Peyer's patch (tissue), 4 donors: Measurements from ENCODE around the gene CTBP1. TPM values are rescaled to one million over a fixed set of nuclear protein-coding genes. Genes with fewer than 3 reads are reported as not detected.
A peak's percentile ranks its signal among the peaks of the same experiment; 100 is the strongest.

Experiments used
- DNase-seq, 3 donors: peaks; one replicate each; pipeline ENCODE4 v3.0.0-alpha.2; 2017 to 2019
- H3K27ac ChIP-seq, 4 donors: fragments of 200-600 bp; sonication (generic); one replicate each; pipeline ENCODE4 v1.5.1; 2016 to 2019
- H3K27me3 ChIP-seq, 2 donors: fragments of 200-600 bp; sonication (generic); one replicate each; pipeline ENCODE4 v1.5.1; 2019
- H3K36me3 ChIP-seq, 3 donors: fragments of 200-600 bp; sonication (generic); one replicate each; pipeline ENCODE4 v1.5.1; 2016 to 2019
- H3K4me1 ChIP-seq, 4 donors: fragments of 200-600 bp; sonication (generic); one replicate each; pipeline ENCODE4 v1.5.1; 2016 to 2019
- H3K4me3 ChIP-seq, 4 donors: fragments of 200-600 bp; sonication (generic); 1 replicate in 3 of 4; 2 replicates in 1 of 4; pipeline ENCODE4 v1.5.1; 2016 to 2019; ENCODE audit warnings: mild to moderate bottlenecking in 1 of 4
- H3K9me3 ChIP-seq, 4 donors: fragments of 200-600 bp; sonication (generic); one replicate each; pipeline ENCODE4 v1.5.1; 2016 to 2019; ENCODE audit warnings: mild to moderate bottlenecking in 1 of 4
- POLR2A ChIP-seq, 2 donors: fragments of 450-650 bp; IDR thresholded peaks; one replicate each; pipeline ENCODE4 v1.5.1; 2017; ENCODE audit warnings: antibody characterized with exemption in 2 of 2, mild to moderate bottlenecking in 2 of 2, moderate library complexity in 2 of 2
- total RNA-seq, 4 donors: library from RNA; depleted of rRNA; stranded (reverse); fragments of >200 nt; gene quantifications; one replicate each; pipeline ENCODE4 v1.1.0, GENCODE V29; 2016
- TF ChIP-seq, protein P1 (sequence below), 6 experiments: fragments of 450-650 bp in 4 of 6; fragments of 200-600 bp in 2 of 6; sonication (generic) in 1 of 6; IDR thresholded peaks; one replicate each; pipeline ENCODE4 v1.5.1; 2017 to 2019; ENCODE audit warnings: antibody characterized with exemption in 6 of 6, mild to moderate bottlenecking in 3 of 6, moderate library complexity in 1 of 6

Gene CTBP1
- total RNA-seq, 4 donors from 2014 or later = 245 to 371 (median 288) TPM

DNA sequence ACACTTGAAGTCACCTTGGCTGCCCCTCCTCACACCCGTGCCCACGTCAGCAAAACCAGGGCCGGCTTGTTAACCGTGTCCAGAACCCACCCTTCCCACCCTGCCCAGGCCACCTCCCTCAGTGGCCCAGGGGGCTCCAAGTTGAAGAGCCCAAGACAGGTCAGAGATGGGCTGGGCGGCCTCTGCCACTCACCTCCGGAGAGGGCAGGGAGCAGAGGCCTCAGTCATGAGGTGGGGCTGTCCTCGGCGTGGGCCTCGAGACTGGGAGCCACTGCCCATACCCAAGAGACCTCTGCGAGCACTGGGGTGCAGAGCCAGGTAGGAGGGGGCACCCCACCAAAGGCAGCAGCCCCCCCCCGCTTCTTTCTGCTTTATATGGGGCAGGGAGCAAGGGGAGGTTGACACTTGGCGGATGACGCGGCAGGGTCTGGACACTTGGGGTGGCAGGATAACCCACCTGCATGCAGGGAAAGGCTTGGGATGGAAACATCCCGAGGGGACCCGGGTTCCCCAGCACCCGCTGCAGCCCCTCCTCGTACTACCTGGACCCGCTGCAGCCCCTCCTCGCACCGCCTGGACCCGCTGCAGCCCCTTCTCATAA is 38.6 kb downstream of the CTBP1 start:
- peak overlapping the region in 3 of 4 donors; percentile 69 to 81 (median 71) for H3K27ac ChIP-seq
- H3K9me3 ChIP-seq = no peaks in the 10 kb centered on the region
- no peak overlapping the region for H3K4me3 ChIP-seq
- TF ChIP-seq POLR2A (IDR thresholded peaks at IDR 0.05) = no peak
- TF ChIP-seq, protein P1, sequence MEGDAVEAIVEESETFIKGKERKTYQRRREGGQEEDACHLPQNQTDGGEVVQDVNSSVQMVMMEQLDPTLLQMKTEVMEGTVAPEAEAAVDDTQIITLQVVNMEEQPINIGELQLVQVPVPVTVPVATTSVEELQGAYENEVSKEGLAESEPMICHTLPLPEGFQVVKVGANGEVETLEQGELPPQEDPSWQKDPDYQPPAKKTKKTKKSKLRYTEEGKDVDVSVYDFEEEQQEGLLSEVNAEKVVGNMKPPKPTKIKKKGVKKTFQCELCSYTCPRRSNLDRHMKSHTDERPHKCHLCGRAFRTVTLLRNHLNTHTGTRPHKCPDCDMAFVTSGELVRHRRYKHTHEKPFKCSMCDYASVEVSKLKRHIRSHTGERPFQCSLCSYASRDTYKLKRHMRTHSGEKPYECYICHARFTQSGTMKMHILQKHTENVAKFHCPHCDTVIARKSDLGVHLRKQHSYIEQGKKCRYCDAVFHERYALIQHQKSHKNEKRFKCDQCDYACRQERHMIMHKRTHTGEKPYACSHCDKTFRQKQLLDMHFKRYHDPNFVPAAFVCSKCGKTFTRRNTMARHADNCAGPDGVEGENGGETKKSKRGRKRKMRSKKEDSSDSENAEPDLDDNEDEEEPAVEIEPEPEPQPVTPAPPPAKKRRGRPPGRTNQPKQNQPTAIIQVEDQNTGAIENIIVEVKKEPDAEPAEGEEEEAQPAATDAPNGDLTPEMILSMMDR (IDR thresholded peaks at IDR 0.05) = no peak
- peaks cover 3 to 54% (median 5%) of the 10 kb centered on the region in 4 donors for H3K4me1 ChIP-seq
- DNase-seq = peak in 1 of 3 donors; percentile 35
- H3K27me3 ChIP-seq = no peaks in the 10 kb centered on the region
- peaks cover 0 to 36% (median 0%) of the 10 kb centered on the region in 3 donors for H3K36me3 ChIP-seq

DNA sequence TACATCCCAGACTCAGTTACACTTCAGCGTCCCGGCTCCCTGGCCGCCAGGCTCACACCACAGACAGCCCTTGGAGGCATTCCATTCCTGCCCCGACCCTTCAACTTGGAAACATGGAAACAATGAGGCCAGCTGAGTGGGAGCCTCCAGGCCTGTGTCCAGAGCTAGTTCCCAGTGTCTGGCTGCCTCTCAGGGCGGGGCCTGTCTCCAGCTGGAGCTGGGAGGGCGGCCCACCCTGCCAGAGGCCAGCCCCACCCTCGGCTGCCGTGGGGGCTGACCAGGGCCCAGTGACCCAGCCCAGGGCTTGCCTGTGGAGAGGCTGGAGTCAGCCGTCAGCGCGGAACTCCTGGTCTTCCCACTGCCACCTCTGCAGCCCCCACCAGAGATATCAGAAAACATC is 39.1 kb downstream of the CTBP1 start:
- TF ChIP-seq, protein P1 (IDR thresholded peaks at IDR 0.05) = no peak
- TF ChIP-seq POLR2A (IDR thresholded peaks at IDR 0.05) = no peak
- Histone ChIP-seq H3K36me3 (peaks cover 0 to 31% (median 0%) of the 10 kb centered on the region in 3 donors), H3K9me3 (no peaks in the 10 kb centered on the region), H3K4me3 (no peak overlapping the region), H3K4me1 (peaks cover 0 to 59% (median 4%) of the 10 kb centered on the region in 4 donors), H3K27ac (peak overlapping the region; percentile 30 to 81 (median 70)), H3K27me3 (no peaks in the 10 kb centered on the region)
- peak in 2 of 3 donors; percentile 59 to 67 for DNase-seq

DNA sequence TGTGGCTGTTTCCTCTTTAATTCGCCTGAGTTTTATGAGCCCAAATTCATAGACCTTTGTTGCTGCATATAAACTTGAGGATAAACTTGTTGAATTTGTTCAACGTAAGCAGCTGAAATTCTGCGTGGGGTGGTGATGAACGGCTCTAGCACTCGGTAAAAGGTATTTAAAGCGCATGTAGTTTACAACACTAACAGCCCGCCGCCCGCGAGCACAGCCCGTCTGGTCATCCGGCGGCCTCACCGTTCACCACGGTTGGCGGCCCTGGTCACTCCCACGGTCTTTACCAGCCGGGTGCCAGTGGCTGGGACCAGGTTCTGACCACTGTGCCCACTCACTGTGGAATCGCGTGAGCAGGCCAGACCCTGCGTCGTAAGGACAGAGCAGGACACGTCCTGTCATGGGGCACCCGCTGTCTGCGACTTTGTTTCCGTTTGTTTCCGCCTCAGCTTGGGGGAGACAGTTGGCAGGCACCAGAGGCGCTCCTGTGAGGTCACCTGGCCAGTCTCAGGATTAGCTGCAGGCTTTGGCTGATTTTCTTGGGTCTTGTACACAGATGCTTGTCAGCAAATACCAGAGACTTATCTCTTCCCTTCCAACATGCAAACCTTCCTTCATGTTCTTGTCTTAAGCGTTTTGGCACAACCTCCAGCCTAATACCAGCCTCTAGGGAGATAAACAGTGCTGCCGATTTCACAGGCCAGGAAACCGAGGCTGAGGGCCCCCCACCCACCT is 39.8 kb downstream of the CTBP1 start:
- Histone ChIP-seq H3K27ac (peak overlapping the region; percentile 30 to 81 (median 70)), H3K4me1 (peaks cover 0 to 65% (median 6%) of the 10 kb centered on the region in 4 donors), H3K36me3 (peaks cover 0 to 24% (median 0%) of the 10 kb centered on the region in 3 donors), H3K4me3 (no peak overlapping the region), H3K9me3 (no peaks in the 10 kb centered on the region), H3K27me3 (no peaks in the 10 kb centered on the region)
- no peak for TF ChIP-seq POLR2A (IDR thresholded peaks at IDR 0.05)
- TF ChIP-seq, protein P1 (IDR thresholded peaks at IDR 0.05) = no peak
- DNase-seq = peak in 2 of 3 donors; percentile 46 to 52

DNA sequence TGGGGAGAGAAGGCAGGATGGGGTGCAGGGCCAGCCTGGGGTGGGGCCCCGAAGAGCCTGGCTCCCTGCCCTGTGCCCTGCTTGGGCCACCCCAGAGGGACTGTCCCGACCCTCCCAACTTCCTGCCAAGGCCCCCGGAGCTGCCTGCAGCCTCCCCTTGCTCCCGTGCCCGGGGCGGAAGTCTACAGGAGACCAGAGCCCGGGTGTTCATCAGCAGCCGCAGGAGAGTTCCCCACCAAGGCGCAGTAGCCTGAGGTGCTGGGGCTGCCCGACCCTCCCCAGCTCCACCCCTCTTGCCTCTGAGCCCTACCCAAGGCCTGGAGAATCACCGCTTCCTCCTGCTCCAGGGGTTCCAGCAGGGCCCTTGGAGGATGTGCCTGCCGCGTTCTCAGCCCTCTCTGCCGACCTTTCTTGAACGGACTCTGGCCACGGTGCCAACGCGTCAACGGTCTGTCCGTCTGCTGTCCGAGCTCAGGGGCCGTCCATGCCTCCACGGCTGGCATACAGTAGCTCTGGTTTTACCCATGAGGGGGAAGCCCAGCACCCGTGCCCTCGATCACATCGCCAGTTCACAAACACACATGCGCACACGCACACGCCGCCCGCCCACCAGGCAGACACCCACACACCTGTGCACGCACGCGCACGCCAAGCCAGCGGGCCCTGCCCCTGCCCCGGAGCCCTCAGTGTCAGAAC is 40.5 kb downstream of the CTBP1 start:
- peak in 2 of 3 donors; percentile 47 to 52 for DNase-seq
- H3K4me1 ChIP-seq = peaks cover 2 to 72% (median 10%) of the 10 kb centered on the region in 4 donors
- no peaks in the 10 kb centered on the region for H3K27me3 ChIP-seq
- peak overlapping the region in 1 of 4 donors; percentile 14 for H3K4me3 ChIP-seq
- no peak for TF ChIP-seq POLR2A (IDR thresholded peaks at IDR 0.05)
- peaks cover 0 to 16% (median 0%) of the 10 kb centered on the region in 3 donors for H3K36me3 ChIP-seq
- H3K9me3 ChIP-seq = no peaks in the 10 kb centered on the region
- peak overlapping the region; percentile 34 to 81 (median 70) for H3K27ac ChIP-seq

DNA sequence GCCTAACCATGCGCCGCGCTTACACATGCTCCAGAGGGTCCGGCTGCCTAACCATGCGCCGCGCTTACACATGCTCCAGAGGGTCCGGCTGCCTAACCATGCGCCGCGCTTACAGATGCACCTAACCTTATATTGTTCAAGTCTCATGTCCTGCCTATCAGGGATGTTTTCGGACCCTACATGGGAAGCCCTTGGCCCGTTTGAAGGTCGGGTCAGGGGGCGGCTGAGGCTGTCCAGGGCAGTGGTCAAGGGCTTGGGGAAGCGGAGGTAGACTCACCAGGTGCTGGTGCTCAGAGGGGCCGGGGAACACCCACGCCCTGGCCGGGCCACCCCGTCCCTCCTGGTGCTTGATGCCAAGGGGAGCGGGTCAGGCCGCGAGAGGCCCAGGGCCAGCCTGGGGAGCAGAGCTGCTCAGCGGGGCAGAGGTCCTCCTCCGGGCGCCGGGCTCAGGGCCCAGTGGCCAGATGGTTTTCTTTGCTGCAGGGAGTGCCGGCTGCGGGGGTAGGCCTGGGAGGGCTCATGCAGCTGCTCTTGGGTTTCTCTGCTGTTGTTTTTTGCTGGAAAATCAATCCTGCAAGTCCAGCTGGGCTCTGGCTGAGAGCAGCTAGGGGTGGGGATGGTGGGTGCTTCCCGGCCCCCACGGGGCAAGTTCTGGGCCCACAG is 41.2 kb downstream of the CTBP1 start:
- no peaks in the 10 kb centered on the region for H3K27me3 ChIP-seq
- no peak for TF ChIP-seq POLR2A (IDR thresholded peaks at IDR 0.05)
- TF ChIP-seq, protein P1 (IDR thresholded peaks at IDR 0.05) = no peak
- DNase-seq = peak in 2 of 3 donors; percentile 58 to 59
- peaks cover 7 to 77% (median 13%) of the 10 kb centered on the region in 4 donors for H3K4me1 ChIP-seq
- H3K27ac ChIP-seq = peak overlapping the region in 3 of 4 donors; percentile 69 to 81 (median 71)
- peak overlapping the region in 1 of 4 donors; percentile 14 for H3K4me3 ChIP-seq
- H3K36me3 ChIP-seq = peaks cover 0 to 10% (median 0%) of the 10 kb centered on the region in 3 donors
- H3K9me3 ChIP-seq = no peaks in the 10 kb centered on the region
